Chondrocyte (in vitro differentiated cells): Measurements from ENCODE around the gene ABCG4. TPM values are rescaled to one million over a fixed set of nuclear protein-coding genes. Genes with fewer than 3 reads are reported as not detected.

Source experiments
- DNase-seq: peaks from one replicate; pipeline ENCODE4 v3.0.0; 2021; ENCODE audit warnings: mixed read lengths, low spot score
- H3K27ac Mint-ChIP-seq: one replicate; pipeline ENCODE4 v1.8.0; 2021; ENCODE audit warnings: mild to moderate bottlenecking, moderate library complexity, mixed read lengths; ENCODE audit not compliant: unreplicated experiment
- H3K27me3 Mint-ChIP-seq: 2 replicates; pipeline ENCODE4 v1.8.0; 2021; ENCODE audit warnings: low read depth, mixed read lengths
- H3K36me3 Mint-ChIP-seq: 2 replicates; pipeline ENCODE4 v1.8.0; 2021; ENCODE audit warnings: low read depth, mixed read lengths
- H3K4me1 Mint-ChIP-seq: 2 replicates; pipeline ENCODE4 v1.8.0; 2021; ENCODE audit warnings: low read depth, mild to moderate bottlenecking, mixed read lengths
- H3K4me3 Mint-ChIP-seq: one replicate; pipeline ENCODE4 v1.8.0; 2021; ENCODE audit warnings: mild to moderate bottlenecking, moderate library complexity, mixed read lengths; ENCODE audit not compliant: unreplicated experiment
- H3K9me3 Mint-ChIP-seq: 2 replicates; pipeline ENCODE4 v1.8.0; 2021; ENCODE audit warnings: low read depth, mixed read lengths
- CTCF ChIP-seq: fragments of 200-600 bp; sonication (generic); IDR thresholded peaks from 2 replicates; pipeline ENCODE4 v1.5.0; 2021; ENCODE audit warnings: antibody characterized with exemption, mild to moderate bottlenecking, moderate library complexity
- total RNA-seq: library from RNA; stranded (reverse); gene quantifications from 3 replicates; pipeline ENCODE4 v1.2.1, GENCODE V29; 2021

ABCG4 gene
- total RNA-seq, 1 donor from 2014 or later: 2.0 TPM

- no peak for DNase-seq
- no peaks in the 10 kb centered on the region for H3K36me3 Mint-ChIP-seq
- H3K27ac Mint-ChIP-seq: peak overlapping the region; percentile 57
- no peak overlapping the region for H3K4me3 Mint-ChIP-seq
- H3K27me3 Mint-ChIP-seq: no peaks in the 10 kb centered on the region
- H3K4me1 Mint-ChIP-seq: peaks cover 35% of the 10 kb centered on the region
- H3K9me3 Mint-ChIP-seq: no peaks in the 10 kb centered on the region
- no peak for TF ChIP-seq CTCF
Observed at GRCh38 chr11:119210050-119210449, 61.2 kb downstream of the ABCG4 start.

Other genes starting within 250 kb of the ABCG4 start
- 131 to 145 TPM (median 138 TPM) in 3 replicates for gene BCL9L, start 223.1 kb upstream of the ABCG4 start, total RNA-seq
- 0.22 to 0.63 TPM (median 0.38 TPM) in 3 replicates for gene UPK2, start 192.8 kb upstream of the ABCG4 start, total RNA-seq
- not detected in 3 replicates for gene FOXR1, start 177.3 kb upstream of the ABCG4 start, total RNA-seq
- 16.6 to 30.0 TPM (median 16.7 TPM) in 3 replicates for gene CENATAC, start 150.9 kb upstream of the ABCG4 start, total RNA-seq
- gene RPS25, start 130.7 kb upstream of the ABCG4 start, total RNA-seq: 600 to 777 TPM (median 609 TPM) in 3 replicates
- 73.0 to 78.8 TPM (median 75.0 TPM) in 3 replicates for gene TRAPPC4, start 130.3 kb upstream of the ABCG4 start, total RNA-seq
- gene SLC37A4, start 118.2 kb upstream of the ABCG4 start, total RNA-seq: 13.6 to 15.6 TPM (median 13.9 TPM) in 3 replicates
- gene HYOU1, start 91.8 kb upstream of the ABCG4 start, total RNA-seq: 213 to 227 TPM (median 214 TPM) in 3 replicates
- gene VPS11, start 81.2 kb upstream of the ABCG4 start, total RNA-seq: 28.0 to 30.3 TPM (median 30.1 TPM) in 3 replicates
- 16.1 to 21.3 TPM (median 16.7 TPM) in 3 replicates for gene HMBS, start 64.2 kb upstream of the ABCG4 start, total RNA-seq
- 37.0 to 58.2 TPM (median 41.2 TPM) in 3 replicates for gene DPAGT1, start 47.2 kb upstream of the ABCG4 start, total RNA-seq
- gene C2CD2L, start 41.7 kb upstream of the ABCG4 start, total RNA-seq: 11.8 to 13.2 TPM (median 12.1 TPM) in 3 replicates
- gene HINFP, start 27.5 kb upstream of the ABCG4 start, total RNA-seq: 16.9 to 22.9 TPM (median 21.9 TPM) in 3 replicates
- 13.0 to 20.1 TPM (median 19.2 TPM) in 3 replicates for gene NLRX1, start 19.7 kb downstream of the ABCG4 start, total RNA-seq
- not detected in 3 replicates for gene NHERF4, start 36.4 kb downstream of the ABCG4 start, total RNA-seq
- 17.8 to 25.8 TPM (median 25.5 TPM) in 3 replicates for gene CBL, start 57.3 kb downstream of the ABCG4 start, total RNA-seq
- gene MCAM, start 168.1 kb downstream of the ABCG4 start, total RNA-seq: 170 to 527 TPM (median 509 TPM) in 3 replicates
- gene RNF26, start 185.5 kb downstream of the ABCG4 start, total RNA-seq: 22.8 to 26.0 TPM (median 24.3 TPM) in 3 replicates
- 16.2 to 67.2 TPM (median 67.1 TPM) in 3 replicates for gene C1QTNF5, start 191.8 kb downstream of the ABCG4 start, total RNA-seq
- not detected in 3 replicates for gene MFRP, start 197.7 kb downstream of the ABCG4 start, total RNA-seq
- 2.1 to 4.1 TPM (median 3.6 TPM) in 3 replicates for gene USP2, start 232.6 kb downstream of the ABCG4 start, total RNA-seq